ENCODE results near the gene RAB14.

Gene RAB14

DNA sequence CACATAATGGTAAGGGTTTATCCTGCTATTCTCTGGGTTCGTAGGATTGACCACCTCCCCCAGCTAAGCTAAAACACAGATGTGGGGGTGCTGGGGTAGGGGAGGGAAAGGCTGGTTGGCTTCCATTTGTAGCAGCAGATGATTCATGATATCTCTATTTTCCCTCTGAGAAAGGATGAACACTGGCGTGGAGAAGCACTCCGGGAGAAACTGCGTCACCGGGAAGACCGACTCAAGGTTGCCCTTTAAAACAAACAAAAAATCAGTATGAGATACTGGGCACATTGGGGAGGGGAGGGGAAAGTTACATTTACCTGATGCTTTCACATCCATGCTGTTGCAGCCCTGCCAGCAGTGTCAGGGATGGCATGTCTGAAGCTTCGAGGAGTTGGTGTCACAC lies 28.2 kb downstream of the RAB14 start:
- H3K4me1 ChIP-seq (ENCODE audit: control insufficient read depth in 1 of 2, insufficient read depth in 2 of 2, low read length in 2 of 2): no peaks in the 10 kb centered on the region
- H3K36me3 ChIP-seq (ENCODE audit: control insufficient read depth in 1 of 2, insufficient read depth in 2 of 2, low read length in 2 of 2): peaks cover 24 to 64% of the 10 kb centered on the region in 2 donors

DNA sequence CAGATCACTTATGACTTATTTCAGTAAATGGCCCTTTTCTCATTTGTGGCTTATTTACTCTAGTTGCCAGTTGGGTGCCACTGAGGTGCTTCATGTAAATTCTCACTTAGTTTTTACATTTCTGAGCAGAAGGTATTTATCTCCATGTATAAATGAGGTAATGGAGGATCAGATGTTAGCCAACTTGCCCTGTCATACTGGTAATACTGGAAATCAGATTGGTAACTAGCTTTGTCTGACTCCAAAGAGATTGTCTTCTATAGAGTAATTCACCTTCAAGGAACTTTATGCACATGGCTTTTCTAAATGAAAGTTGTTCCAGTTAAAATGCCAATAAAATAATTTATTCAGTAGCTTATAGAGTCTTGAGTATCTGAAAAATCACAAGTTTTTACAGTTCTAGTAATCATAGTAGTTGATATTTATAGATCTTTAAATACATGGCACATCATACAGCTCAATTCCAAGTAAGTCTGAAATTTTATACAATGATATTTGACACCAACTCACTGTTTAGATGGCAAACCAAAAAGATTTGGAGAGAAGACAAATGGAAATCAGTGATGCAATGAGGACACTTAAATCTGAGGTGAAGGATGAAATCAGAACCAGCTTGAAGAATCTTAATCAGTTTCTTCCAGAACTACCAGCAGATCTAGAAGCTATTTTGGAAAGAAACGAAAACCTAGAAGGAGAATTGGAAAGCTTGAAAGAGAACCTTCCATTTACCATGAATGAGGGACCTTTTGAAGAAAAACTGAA lies 28.8 kb downstream of the RAB14 start:
- no peaks in the 10 kb centered on the region for H3K4me1 ChIP-seq (ENCODE audit: control insufficient read depth in 1 of 2, insufficient read depth in 2 of 2, low read length in 2 of 2)
- H3K27ac ChIP-seq (ENCODE audit: low read length): no peak overlapping the region
- H3K9me3 ChIP-seq (ENCODE audit: control insufficient read depth in 1 of 2, low read length in 2 of 2): no peaks in the 10 kb centered on the region
- H3K4me3 ChIP-seq (ENCODE audit: low read depth in 1 of 2, low read length in 2 of 2): no peak overlapping the region
- no peaks in the 10 kb centered on the region for H3K27me3 ChIP-seq (ENCODE audit: low read depth, low read length)
- peaks cover 27 to 65% of the 10 kb centered on the region in 2 donors for H3K36me3 ChIP-seq (ENCODE audit: control insufficient read depth in 1 of 2, insufficient read depth in 2 of 2, low read length in 2 of 2)

More for the DNA sequence above, 28.2 kb downstream of the RAB14 start:
- no peak overlapping the region for H3K4me3 ChIP-seq (ENCODE audit: low read depth in 1 of 2, low read length in 2 of 2)
- H3K27ac ChIP-seq (ENCODE audit: low read length): no peak overlapping the region
- no peaks in the 10 kb centered on the region for H3K27me3 ChIP-seq (ENCODE audit: low read depth, low read length)
- no peaks in the 10 kb centered on the region for H3K9me3 ChIP-seq (ENCODE audit: control insufficient read depth in 1 of 2, low read length in 2 of 2)

DNA sequence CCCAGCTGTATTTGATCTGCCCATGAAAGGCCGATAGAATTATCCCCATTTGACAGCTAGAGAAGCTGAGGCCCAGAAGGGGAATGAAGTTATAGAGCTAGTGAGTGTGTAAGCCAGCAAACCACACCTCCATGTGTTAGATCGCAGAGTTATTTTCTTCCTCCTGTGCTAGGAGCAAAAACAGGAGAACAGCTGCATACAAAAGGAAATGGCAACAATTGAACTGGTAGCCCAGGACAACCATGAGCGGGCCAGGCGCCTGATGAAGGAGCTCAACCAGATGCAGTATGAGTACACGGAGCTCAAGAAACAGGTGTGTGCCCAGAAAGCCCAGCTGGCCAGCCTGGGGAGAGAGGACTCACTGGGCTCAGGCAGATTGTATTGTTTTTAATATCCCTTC lies 30.4 kb downstream of the RAB14 start:
- Histone ChIP-seq H3K27ac (ENCODE audit: low read length) (no peak overlapping the region), H3K4me1 (ENCODE audit: control insufficient read depth in 1 of 2, insufficient read depth in 2 of 2, low read length in 2 of 2) (no peaks in the 10 kb centered on the region), H3K36me3 (ENCODE audit: control insufficient read depth in 1 of 2, insufficient read depth in 2 of 2, low read length in 2 of 2) (peaks cover 34 to 69% of the 10 kb centered on the region in 2 donors), H3K4me3 (ENCODE audit: low read depth in 1 of 2, low read length in 2 of 2) (no peak overlapping the region), H3K9me3 (ENCODE audit: control insufficient read depth in 1 of 2, low read length in 2 of 2) (no peaks in the 10 kb centered on the region), H3K27me3 (ENCODE audit: low read depth, low read length) (no peaks in the 10 kb centered on the region)

DNA sequence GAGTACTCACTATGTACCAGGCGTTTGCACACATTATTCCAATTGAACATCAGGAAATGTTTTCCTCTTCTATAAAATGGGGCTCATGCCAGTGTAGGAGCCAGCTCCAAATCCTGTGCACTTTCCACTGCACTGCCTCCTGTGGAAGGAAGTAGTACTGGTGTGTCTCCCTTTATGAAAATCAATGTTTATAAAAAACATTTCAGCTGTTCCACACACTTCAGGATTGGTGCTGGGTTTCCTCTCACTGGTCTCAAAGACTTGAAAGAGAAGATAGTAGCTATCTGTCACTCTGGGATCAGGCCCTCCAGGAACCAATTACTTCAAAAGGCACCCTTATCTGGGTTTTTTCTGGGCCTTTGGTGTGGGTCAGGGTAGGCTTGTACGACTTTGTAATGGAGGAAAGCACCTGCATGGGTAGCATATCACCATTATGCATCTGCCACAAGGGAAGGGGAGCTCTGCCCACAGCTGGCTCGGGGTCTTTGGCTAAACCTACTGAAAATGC lies 32.5 kb downstream of the RAB14 start:
- no peak overlapping the region for H3K27ac ChIP-seq (ENCODE audit: low read length)
- peaks cover 40 to 62% of the 10 kb centered on the region in 2 donors for H3K36me3 ChIP-seq (ENCODE audit: control insufficient read depth in 1 of 2, insufficient read depth in 2 of 2, low read length in 2 of 2)
- H3K4me1 ChIP-seq (ENCODE audit: control insufficient read depth in 1 of 2, insufficient read depth in 2 of 2, low read length in 2 of 2): no peaks in the 10 kb centered on the region
- no peak overlapping the region for H3K4me3 ChIP-seq (ENCODE audit: low read depth in 1 of 2, low read length in 2 of 2)
- H3K27me3 ChIP-seq (ENCODE audit: low read depth, low read length): no peaks in the 10 kb centered on the region
- no peaks in the 10 kb centered on the region for H3K9me3 ChIP-seq (ENCODE audit: control insufficient read depth in 1 of 2, low read length in 2 of 2)

DNA sequence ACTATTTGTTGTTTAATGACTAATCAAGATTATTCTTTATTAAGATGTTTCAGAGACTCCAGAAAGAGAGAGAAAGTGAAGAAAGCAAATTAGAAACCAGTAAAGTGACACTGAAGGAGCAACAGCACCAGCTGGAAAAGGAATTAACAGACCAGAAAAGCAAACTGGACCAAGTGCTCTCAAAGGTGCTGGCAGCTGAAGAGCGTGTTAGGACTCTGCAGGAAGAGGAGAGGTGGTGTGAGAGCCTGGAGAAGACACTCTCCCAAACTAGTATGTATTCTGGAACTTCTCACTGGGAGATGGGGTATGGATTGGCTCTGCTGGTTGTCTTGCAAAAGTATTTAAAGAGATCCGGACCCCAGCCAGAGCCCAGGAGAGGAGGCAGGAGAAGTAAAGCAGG lies 33.6 kb downstream of the RAB14 start:
- peaks cover 30 to 53% of the 10 kb centered on the region in 2 donors for H3K36me3 ChIP-seq (ENCODE audit: control insufficient read depth in 1 of 2, insufficient read depth in 2 of 2, low read length in 2 of 2)
- no peak overlapping the region for H3K4me3 ChIP-seq (ENCODE audit: low read depth in 1 of 2, low read length in 2 of 2)
- H3K9me3 ChIP-seq (ENCODE audit: control insufficient read depth in 1 of 2, low read length in 2 of 2): no peaks in the 10 kb centered on the region
- H3K4me1 ChIP-seq (ENCODE audit: control insufficient read depth in 1 of 2, insufficient read depth in 2 of 2, low read length in 2 of 2): no peaks in the 10 kb centered on the region
- H3K27me3 ChIP-seq (ENCODE audit: low read depth, low read length): no peaks in the 10 kb centered on the region
- H3K27ac ChIP-seq (ENCODE audit: low read length): no peak overlapping the region

DNA sequence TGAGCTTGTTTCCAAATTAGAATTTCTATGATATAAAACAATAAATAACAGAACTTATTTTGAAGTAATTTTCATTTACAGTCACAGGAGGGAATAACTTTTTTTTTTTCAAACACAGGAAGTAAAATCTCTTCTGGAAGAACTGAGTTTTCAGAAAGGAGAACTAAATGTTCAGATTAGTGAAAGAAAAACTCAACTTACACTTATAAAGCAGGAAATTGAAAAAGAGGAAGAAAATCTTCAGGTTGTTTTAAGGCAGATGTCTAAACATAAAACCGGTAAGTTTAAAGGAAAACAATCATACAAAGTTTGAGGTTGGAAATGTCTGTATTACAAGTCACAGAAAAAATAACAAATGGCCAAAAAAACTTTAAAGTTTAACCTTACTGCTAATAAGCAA lies 41.6 kb downstream of the RAB14 start:
- Histone ChIP-seq H3K4me1 (ENCODE audit: control insufficient read depth in 1 of 2, insufficient read depth in 2 of 2, low read length in 2 of 2) (no peaks in the 10 kb centered on the region), H3K27me3 (ENCODE audit: low read depth, low read length) (no peaks in the 10 kb centered on the region), H3K27ac (ENCODE audit: low read length) (no peak overlapping the region), H3K36me3 (ENCODE audit: control insufficient read depth in 1 of 2, insufficient read depth in 2 of 2, low read length in 2 of 2) (peaks cover 19 to 27% of the 10 kb centered on the region in 2 donors), H3K9me3 (ENCODE audit: control insufficient read depth in 1 of 2, low read length in 2 of 2) (no peaks in the 10 kb centered on the region), H3K4me3 (ENCODE audit: low read depth in 1 of 2, low read length in 2 of 2) (no peak overlapping the region)

DNA sequence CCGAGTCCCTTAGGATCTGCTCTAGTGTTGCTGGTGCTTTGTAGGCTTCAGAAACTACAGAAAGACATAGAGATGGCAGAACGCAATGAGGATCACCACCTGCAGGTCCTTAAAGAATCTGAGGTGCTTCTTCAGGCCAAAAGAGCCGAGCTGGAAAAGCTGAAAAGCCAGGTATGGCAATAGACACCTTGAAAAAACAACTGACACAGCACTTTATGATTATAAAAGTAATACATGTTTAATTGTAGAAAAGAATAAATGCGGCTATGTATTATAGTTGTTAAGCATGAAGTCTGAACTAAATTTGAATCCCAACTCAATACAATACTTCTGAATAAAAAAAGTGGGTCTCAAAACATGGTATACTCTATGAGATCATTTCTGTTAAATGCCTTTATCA lies 43.7 kb downstream of the RAB14 start:
- Histone ChIP-seq H3K27ac (ENCODE audit: low read length) (no peak overlapping the region), H3K36me3 (ENCODE audit: control insufficient read depth in 1 of 2, insufficient read depth in 2 of 2, low read length in 2 of 2) (peaks cover 28 to 40% of the 10 kb centered on the region in 2 donors), H3K9me3 (ENCODE audit: control insufficient read depth in 1 of 2, low read length in 2 of 2) (no peaks in the 10 kb centered on the region), H3K4me1 (ENCODE audit: control insufficient read depth in 1 of 2, insufficient read depth in 2 of 2, low read length in 2 of 2) (no peaks in the 10 kb centered on the region), H3K27me3 (ENCODE audit: low read depth, low read length) (no peaks in the 10 kb centered on the region), H3K4me3 (ENCODE audit: low read depth in 1 of 2, low read length in 2 of 2) (no peak overlapping the region)

DNA sequence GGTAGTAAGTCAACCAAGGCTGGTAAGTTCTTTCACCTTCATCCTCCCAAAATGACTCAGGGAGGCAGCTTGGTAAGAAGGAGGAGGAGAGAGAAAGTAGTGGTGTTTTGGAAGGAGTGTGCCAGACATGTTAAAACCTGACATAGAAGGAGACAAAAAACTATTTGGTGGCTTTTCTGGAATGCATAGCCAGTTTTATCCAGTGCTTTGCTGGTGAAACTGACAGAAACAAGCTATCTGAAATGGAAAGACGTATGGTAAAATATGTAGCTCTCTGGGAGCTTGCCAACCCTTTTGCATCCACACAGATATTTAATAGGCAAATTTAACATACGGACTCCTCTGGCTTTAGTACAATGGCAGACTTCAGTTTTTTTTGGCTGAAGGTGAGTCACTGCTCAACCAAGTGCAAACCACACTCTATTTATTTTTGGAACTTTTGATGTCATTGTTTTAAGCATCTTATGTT lies 45.4 kb downstream of the RAB14 start:
- H3K27me3 ChIP-seq (ENCODE audit: low read depth, low read length): no peaks in the 10 kb centered on the region
- H3K9me3 ChIP-seq (ENCODE audit: control insufficient read depth in 1 of 2, low read length in 2 of 2): no peaks in the 10 kb centered on the region
- peaks cover 23 to 42% of the 10 kb centered on the region in 2 donors for H3K36me3 ChIP-seq (ENCODE audit: control insufficient read depth in 1 of 2, insufficient read depth in 2 of 2, low read length in 2 of 2)
- H3K27ac ChIP-seq (ENCODE audit: low read length): no peak overlapping the region
- no peak overlapping the region for H3K4me3 ChIP-seq (ENCODE audit: low read depth in 1 of 2, low read length in 2 of 2)
- no peaks in the 10 kb centered on the region for H3K4me1 ChIP-seq (ENCODE audit: control insufficient read depth in 1 of 2, insufficient read depth in 2 of 2, low read length in 2 of 2)

DNA sequence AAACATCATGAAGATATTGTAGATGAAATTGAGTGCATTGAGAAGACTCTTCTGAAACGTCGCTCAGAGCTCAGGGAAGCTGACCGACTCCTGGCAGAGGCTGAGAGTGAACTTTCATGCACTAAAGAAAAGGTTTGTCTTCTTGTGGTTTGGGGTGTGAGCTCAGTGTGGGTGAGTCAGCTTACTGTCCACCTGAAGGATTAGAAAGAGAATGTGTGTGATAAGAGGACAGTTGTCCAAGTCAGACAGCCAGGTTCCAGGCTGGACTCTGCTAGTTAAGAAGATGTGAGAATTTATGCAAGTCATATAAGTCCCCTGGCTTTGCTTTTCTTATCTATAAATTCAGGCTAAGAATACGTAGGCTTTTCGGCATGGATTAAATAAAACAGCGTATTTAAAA lies 46.9 kb downstream of the RAB14 start:
- no peaks in the 10 kb centered on the region for H3K27me3 ChIP-seq (ENCODE audit: low read depth, low read length)
- no peaks in the 10 kb centered on the region for H3K4me1 ChIP-seq (ENCODE audit: control insufficient read depth in 1 of 2, insufficient read depth in 2 of 2, low read length in 2 of 2)
- peaks cover 25 to 39% of the 10 kb centered on the region in 2 donors for H3K36me3 ChIP-seq (ENCODE audit: control insufficient read depth in 1 of 2, insufficient read depth in 2 of 2, low read length in 2 of 2)
- H3K4me3 ChIP-seq (ENCODE audit: low read depth in 1 of 2, low read length in 2 of 2): no peak overlapping the region
- H3K27ac ChIP-seq (ENCODE audit: low read length): no peak overlapping the region
- no peaks in the 10 kb centered on the region for H3K9me3 ChIP-seq (ENCODE audit: control insufficient read depth in 1 of 2, low read length in 2 of 2)

DNA sequence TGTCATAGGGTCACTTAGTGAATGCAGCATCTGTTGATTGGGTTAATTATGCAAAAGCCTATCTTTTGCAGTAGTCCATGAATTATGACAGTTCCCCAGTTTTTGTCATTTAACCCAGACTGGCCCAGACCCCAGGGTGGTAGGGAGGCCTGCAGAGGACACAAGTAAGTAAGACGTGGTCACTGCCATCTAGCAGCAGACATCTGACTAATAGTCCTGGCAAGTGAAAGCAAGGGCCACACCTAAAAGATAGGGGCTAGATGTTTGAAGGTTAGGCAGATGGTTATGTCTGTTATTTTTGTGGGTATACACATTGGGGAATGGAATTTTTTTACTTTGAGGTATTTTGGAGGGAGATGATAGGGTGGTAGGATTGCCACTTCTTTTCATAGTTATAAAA lies 48.0 kb downstream of the RAB14 start:
- H3K9me3 ChIP-seq (ENCODE audit: control insufficient read depth in 1 of 2, low read length in 2 of 2): no peaks in the 10 kb centered on the region
- H3K27ac ChIP-seq (ENCODE audit: low read length): no peak overlapping the region
- H3K4me3 ChIP-seq (ENCODE audit: low read depth in 1 of 2, low read length in 2 of 2): no peak overlapping the region
- no peaks in the 10 kb centered on the region for H3K4me1 ChIP-seq (ENCODE audit: control insufficient read depth in 1 of 2, insufficient read depth in 2 of 2, low read length in 2 of 2)
- H3K36me3 ChIP-seq (ENCODE audit: control insufficient read depth in 1 of 2, insufficient read depth in 2 of 2, low read length in 2 of 2): peaks cover 33 to 43% of the 10 kb centered on the region in 2 donors
- H3K27me3 ChIP-seq (ENCODE audit: low read depth, low read length): no peaks in the 10 kb centered on the region

DNA sequence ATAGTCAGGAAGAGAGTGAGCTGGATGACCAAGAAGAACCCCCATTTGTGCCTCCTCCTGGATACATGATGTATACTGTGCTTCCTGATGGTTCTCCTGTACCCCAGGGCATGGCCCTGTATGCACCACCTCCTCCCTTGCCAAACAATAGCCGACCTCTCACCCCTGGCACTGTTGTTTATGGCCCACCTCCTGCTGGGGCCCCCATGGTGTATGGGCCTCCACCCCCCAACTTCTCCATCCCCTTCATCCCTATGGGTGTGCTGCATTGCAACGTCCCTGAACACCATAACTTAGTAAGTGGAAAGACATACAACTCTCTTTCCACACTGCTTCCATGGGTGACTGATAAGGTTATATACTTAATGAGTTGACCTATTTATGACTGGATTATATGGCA lies 51.5 kb downstream of the RAB14 start:
- Histone ChIP-seq H3K27ac (ENCODE audit: low read length) (no peak overlapping the region), H3K36me3 (ENCODE audit: control insufficient read depth in 1 of 2, insufficient read depth in 2 of 2, low read length in 2 of 2) (peaks cover 49 to 55% of the 10 kb centered on the region in 2 donors), H3K9me3 (ENCODE audit: control insufficient read depth in 1 of 2, low read length in 2 of 2) (no peaks in the 10 kb centered on the region), H3K27me3 (ENCODE audit: low read depth, low read length) (no peaks in the 10 kb centered on the region), H3K4me1 (ENCODE audit: control insufficient read depth in 1 of 2, insufficient read depth in 2 of 2, low read length in 2 of 2) (no peaks in the 10 kb centered on the region), H3K4me3 (ENCODE audit: low read depth in 1 of 2, low read length in 2 of 2) (no peak overlapping the region)

DNA sequence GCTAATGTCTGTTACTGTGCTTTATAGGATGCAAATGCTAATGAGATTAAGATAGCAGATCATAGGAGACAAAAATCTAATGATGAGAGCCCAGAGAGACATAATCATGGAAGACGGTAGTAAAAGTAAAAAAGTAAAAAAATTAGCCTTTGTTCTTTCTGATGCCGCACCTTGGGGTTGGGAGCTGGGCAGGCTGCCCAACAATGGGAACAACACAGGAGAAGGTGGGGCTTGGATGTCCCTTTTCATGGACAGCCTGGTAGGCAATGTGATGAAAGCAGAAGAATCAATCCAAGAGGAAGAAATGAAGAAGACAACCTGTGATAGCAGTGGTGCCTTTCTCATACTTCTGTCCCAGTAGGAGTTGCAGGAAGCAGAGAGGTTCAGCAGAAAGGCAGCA lies 57.2 kb downstream of the RAB14 start:
- peaks cover 76 to 89% of the 10 kb centered on the region in 2 donors for H3K36me3 ChIP-seq (ENCODE audit: control insufficient read depth in 1 of 2, insufficient read depth in 2 of 2, low read length in 2 of 2)
- H3K9me3 ChIP-seq (ENCODE audit: control insufficient read depth in 1 of 2, low read length in 2 of 2): no peaks in the 10 kb centered on the region
- no peak overlapping the region for H3K4me3 ChIP-seq (ENCODE audit: low read depth in 1 of 2, low read length in 2 of 2)
- H3K27ac ChIP-seq (ENCODE audit: low read length): no peak overlapping the region
- H3K27me3 ChIP-seq (ENCODE audit: low read depth, low read length): no peaks in the 10 kb centered on the region
- no peaks in the 10 kb centered on the region for H3K4me1 ChIP-seq (ENCODE audit: control insufficient read depth in 1 of 2, insufficient read depth in 2 of 2, low read length in 2 of 2)
